Mesenchymal stem cell (in vitro differentiated cells and primary cell): ENCODE results near the gene DENND10.
A peak's percentile ranks its signal among the peaks of the same experiment; 100 is the strongest.
"Not testable (repeated sequence)": the region's sequence is repeated elsewhere in the genome, so short reads cannot be mapped to it uniquely, and the experiment has no call there.

Source experiments
- DNase-seq: peaks from one replicate; pipeline ENCODE4 v3.0.0-alpha.2; 2013
- H2AFZ ChIP-seq: one replicate; pipeline ENCODE4 v1.6.1; 2013; ENCODE audit warnings: low read depth, mild to moderate bottlenecking, control low read depth, inconsistent platforms, low read length, moderate library complexity
- H2AK5ac ChIP-seq: 2 replicates; pipeline ENCODE4 v1.6.1; 2013; ENCODE audit warnings: low read length, moderate library complexity, mild to moderate bottlenecking, inconsistent platforms; ENCODE audit not compliant: severe bottlenecking
- H2BK120ac ChIP-seq: one replicate; pipeline ENCODE4 v1.6.1; 2013; ENCODE audit warnings: low read depth, mild to moderate bottlenecking, inconsistent platforms, low read length, moderate library complexity
- H2BK12ac ChIP-seq, 2 experiments: one replicate each; pipeline ENCODE4 v1.6.1; 2013; ENCODE audit warnings: inconsistent platforms in 2 of 2, low read length in 2 of 2, mild to moderate bottlenecking in 2 of 2, moderate library complexity in 2 of 2, control low read depth in 1 of 2
- H2BK15ac ChIP-seq: one replicate; pipeline ENCODE4 v1.6.1; 2013; ENCODE audit warnings: mild to moderate bottlenecking, low read depth, inconsistent platforms; ENCODE audit not compliant: poor library complexity, severe bottlenecking
- H2BK5ac ChIP-seq: 2 replicates; pipeline ENCODE4 v1.6.1; 2013; ENCODE audit warnings: low read depth, mild to moderate bottlenecking, low read length, control low read depth, inconsistent platforms; ENCODE audit not compliant: poor library complexity, severe bottlenecking
- H3K14ac ChIP-seq, 2 experiments: one replicate each; pipeline ENCODE4 v1.6.1; 2013; ENCODE audit warnings: inconsistent platforms in 2 of 2, low read length in 2 of 2, control low read depth in 1 of 2, mild to moderate bottlenecking in 1 of 2, moderate library complexity in 1 of 2
- H3K18ac ChIP-seq, 2 experiments: one replicate each; pipeline ENCODE4 v1.6.1; 2013; ENCODE audit warnings: inconsistent platforms in 2 of 2, low read length in 2 of 2, control low read depth in 1 of 2, low read depth in 1 of 2, mild to moderate bottlenecking in 1 of 2
- H3K23ac ChIP-seq, 2 experiments: one replicate each; pipeline ENCODE4 v1.6.1; 2013; ENCODE audit warnings: inconsistent platforms in 2 of 2, low read length in 2 of 2, mild to moderate bottlenecking in 2 of 2, moderate library complexity in 2 of 2, control low read depth in 1 of 2
- H3K27ac ChIP-seq: 2 replicates; pipeline ENCODE4 v1.5.1; 2013; ENCODE audit warnings: mild to moderate bottlenecking, moderate library complexity, low read length, control low read depth, inconsistent platforms; ENCODE audit not compliant: poor library complexity, severe bottlenecking
- H3K27me3 ChIP-seq, 2 experiments: 2 replicates each; pipeline versions ENCODE4 v1.6.1 to v1.7.0; 2013; ENCODE audit warnings: low read length in 2 of 2, mild to moderate bottlenecking in 2 of 2, moderate library complexity in 2 of 2, control low read depth in 1 of 2, inconsistent platforms in 1 of 2; ENCODE audit not compliant: control insufficient read depth in 1 of 2, insufficient read depth in 1 of 2
- H3K36me3 ChIP-seq, 2 experiments: 2 replicates each; pipeline versions ENCODE4 v1.6.1 to v1.7.0; 2013; ENCODE audit warnings: low read length in 2 of 2, control low read depth in 1 of 2, inconsistent platforms in 1 of 2, low read depth in 1 of 2, mild to moderate bottlenecking in 1 of 2; ENCODE audit not compliant: insufficient read depth in 2 of 2, control insufficient read depth in 1 of 2
- H3K4ac ChIP-seq, 2 experiments: one replicate each; pipeline ENCODE4 v1.6.1; 2013; ENCODE audit warnings: inconsistent platforms in 2 of 2, low read length in 2 of 2, mild to moderate bottlenecking in 2 of 2, moderate library complexity in 2 of 2, control low read depth in 1 of 2, low read depth in 1 of 2
- H3K4me1 ChIP-seq: 2 replicates; pipeline ENCODE4 v1.6.1; 2013; ENCODE audit warnings: low read depth, low read length, control low read depth; ENCODE audit not compliant: control insufficient read depth, insufficient read depth
- H3K4me2 ChIP-seq: 2 replicates; pipeline ENCODE4 v1.6.1; 2013; ENCODE audit warnings: low read length, mild to moderate bottlenecking, inconsistent platforms; ENCODE audit not compliant: poor library complexity, severe bottlenecking
- H3K4me3 ChIP-seq, 2 experiments: 2 replicates each; pipeline versions ENCODE4 v1.5.1 to v1.7.0; 2013; ENCODE audit warnings: low read length in 2 of 2, mild to moderate bottlenecking in 2 of 2, control low read depth in 1 of 2, low read depth in 1 of 2; ENCODE audit not compliant: insufficient read depth in 1 of 2
- H3K79me1 ChIP-seq: replicated peaks from 2 replicates; pipeline ENCODE4 v1.6.1; 2013; ENCODE audit warnings: mild to moderate bottlenecking, control low read depth, low read length, inconsistent platforms; ENCODE audit not compliant: poor library complexity, severe bottlenecking
- H3K9ac ChIP-seq: 2 replicates; pipeline ENCODE4 v1.7.0; 2013; ENCODE audit warnings: mild to moderate bottlenecking, low read length, moderate library complexity
- H3K9me3 ChIP-seq: 2 replicates; pipeline ENCODE4 v1.7.0; 2013; ENCODE audit warnings: mild to moderate bottlenecking, low read length; ENCODE audit not compliant: control insufficient read depth
- H4K8ac ChIP-seq: one replicate; pipeline ENCODE4 v1.6.1; 2013; ENCODE audit warnings: inconsistent platforms, mild to moderate bottlenecking, low read length, moderate library complexity
- H4K91ac ChIP-seq: one replicate; pipeline ENCODE4 v1.6.1; 2013; ENCODE audit warnings: mild to moderate bottlenecking, low read length, inconsistent platforms
- WGBS: methylation state at CpG from one replicate; pipeline ENCODE4 v1.1.7; 2013; ENCODE audit warnings: mixed read lengths; 5-methylcytosine and 5-hydroxymethylcytosine counted together

DENND10 gene

GRCh38 chr10:119104654-119105015 is 722 bp downstream of the DENND10 start:
- Histone ChIP-seq H3K4me3 (peak overlapping the region; percentile 88 to 95), H2BK120ac (peak overlapping the region; percentile 85), H3K9me3 (no peaks in the 10 kb centered on the region), H3K4me1 (peaks cover 11% of the 10 kb centered on the region), H4K8ac (peak overlapping the region; percentile 82), H2AK5ac (peak overlapping the region; percentile 66), H3K79me1 (peaks cover 12% of the 10 kb centered on the region), H2AFZ (no peak overlapping the region), H3K27ac (no peak overlapping the region), H3K18ac (peak overlapping the region; percentile 92 to 97), H3K9ac (peak overlapping the region; percentile 90), H2BK15ac (peak overlapping the region; percentile 98), H3K4ac (peak overlapping the region; percentile 57 to 99), H2BK5ac (no peak overlapping the region), H3K36me3 (peaks cover 10 to 25% of the 10 kb centered on the region in 2 experiments), H3K4me2 (peak overlapping the region; percentile 94), H4K91ac (peak overlapping the region; percentile 75), H3K23ac (peak overlapping the region in 1 of 2 experiments; percentile 81), H3K14ac (peak overlapping the region; percentile 11 to 82), H3K27me3 (peaks cover 0 to 3% of the 10 kb centered on the region in 2 experiments), H2BK12ac (peak overlapping the region; percentile 39 to 88)
- under 1% methylated on average over 20 of the region's 22 CpGs for WGBS
- peak; percentile 56 for DNase-seq

- no peak overlapping the region for H2AK5ac ChIP-seq
- H3K18ac ChIP-seq, result peak overlapping the region in 1 of 2 experiments; percentile 5
- H3K27ac ChIP-seq, result no peak overlapping the region
- peak overlapping the region; percentile 94 for H3K4me2 ChIP-seq
- no peak overlapping the region for H3K23ac ChIP-seq
- no peak overlapping the region for H3K14ac ChIP-seq
- WGBS, result 90% methylated on average over 2 of the region's 12 CpGs
- no peak overlapping the region for H2BK120ac ChIP-seq
- no peak overlapping the region for H4K91ac ChIP-seq
- no peaks in the 10 kb centered on the region for H3K9me3 ChIP-seq
- H2BK5ac ChIP-seq, result no peak overlapping the region
- no peak overlapping the region for H3K4ac ChIP-seq
- peaks cover 11% of the 10 kb centered on the region for H3K4me1 ChIP-seq
- H2AFZ ChIP-seq, result no peak overlapping the region
- no peak overlapping the region for H2BK15ac ChIP-seq
- H4K8ac ChIP-seq, result no peak overlapping the region
- H3K9ac ChIP-seq, result peak overlapping the region; percentile 90
- H2BK12ac ChIP-seq, result no peak overlapping the region
- H3K27me3 ChIP-seq, result peaks cover 0 to 3% of the 10 kb centered on the region in 2 experiments
- H3K36me3 ChIP-seq, result peaks cover 10 to 30% of the 10 kb centered on the region in 2 experiments
- peak overlapping the region in 1 of 2 experiments; percentile 95 for H3K4me3 ChIP-seq
- no peak for DNase-seq
- H3K79me1 ChIP-seq, result peaks cover 12% of the 10 kb centered on the region
These were observed 1.2 kb downstream of the DENND10 start for GRCh38 chr10:119105155-119105554.

DNA sequence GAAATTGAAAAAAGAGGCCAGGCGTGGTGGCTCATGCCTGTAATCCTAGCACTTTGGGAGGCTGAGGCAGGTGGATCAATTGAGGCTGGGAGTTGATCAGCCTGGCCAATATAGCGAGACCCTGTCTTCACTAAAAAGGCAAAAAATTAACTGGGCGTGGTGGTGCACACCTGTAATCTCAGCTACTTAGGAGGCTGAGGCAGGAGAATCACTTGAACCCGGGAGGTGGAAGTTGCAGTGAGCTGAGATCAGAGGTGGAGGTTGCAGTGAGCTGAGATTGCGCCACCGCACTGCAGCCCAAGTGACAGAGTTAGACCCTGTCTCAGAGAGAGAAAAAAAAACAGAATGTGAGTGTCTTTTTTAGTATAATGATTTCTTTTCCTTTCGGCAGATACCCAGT is 2.0 kb downstream of the DENND10 start:
- peaks cover 11% of the 10 kb centered on the region for H3K4me1 ChIP-seq
- H3K18ac ChIP-seq, H2BK120ac ChIP-seq, H4K8ac ChIP-seq, H2AK5ac ChIP-seq, H3K4me2 ChIP-seq, H2BK12ac ChIP-seq, H2AFZ ChIP-seq, DNase-seq, H3K4ac ChIP-seq, H4K91ac ChIP-seq, H2BK5ac ChIP-seq, H3K27ac ChIP-seq, H3K14ac ChIP-seq, H3K9ac ChIP-seq, H3K23ac ChIP-seq, H2BK15ac ChIP-seq, H3K9me3 ChIP-seq, H3K27me3 ChIP-seq: not testable (repeated sequence)
- peaks cover 12% of the 10 kb centered on the region for H3K79me1 ChIP-seq
- over 99% methylated on average over 7 of the region's 7 CpGs for WGBS
- H3K4me3 ChIP-seq, result peak overlapping the region in 1 of 2 experiments; percentile 95
- peaks cover 10 to 37% of the 10 kb centered on the region in 2 experiments for H3K36me3 ChIP-seq

- not testable (repeated sequence) for H3K14ac ChIP-seq, H2AK5ac ChIP-seq, H3K4ac ChIP-seq, H3K18ac ChIP-seq, H3K4me3 ChIP-seq, H3K27me3 ChIP-seq, H3K4me2 ChIP-seq, H2BK120ac ChIP-seq, H2BK15ac ChIP-seq, H3K23ac ChIP-seq, H3K9me3 ChIP-seq, H2BK5ac ChIP-seq, H2AFZ ChIP-seq, H2BK12ac ChIP-seq, DNase-seq, H3K27ac ChIP-seq, H4K91ac ChIP-seq, H4K8ac ChIP-seq, H3K9ac ChIP-seq
- Histone ChIP-seq H3K79me1 (peaks cover 12% of the 10 kb centered on the region), H3K4me1 (peaks cover 11% of the 10 kb centered on the region), H3K36me3 (peaks cover 12 to 48% of the 10 kb centered on the region in 2 experiments)
- WGBS, result 100% methylated on average over 4 of the region's 6 CpGs
These were observed 3.2 kb downstream of the DENND10 start for GRCh38 chr10:119107106-119107505.
